Thyroid gland (tissue), 4 donors: ENCODE results near the gene RUVBL1.

Experiments
- CTCF ChIP-seq, 6 experiments: fragments of 200-600 bp in 3 of 6; fragments of 450-650 bp in 3 of 6; sonication (generic) in 3 of 6; IDR thresholded peaks; one replicate each; pipeline ENCODE4 v1.5.1; 2016 to 2019; ENCODE audit warnings: antibody characterized with exemption in 6 of 6, mild to moderate bottlenecking in 2 of 6, inconsistent platforms in 1 of 6, moderate library complexity in 1 of 6
- POLR2A ChIP-seq, 2 donors: fragments of 450-650 bp; IDR thresholded peaks; one replicate each; pipeline ENCODE4 v1.6.1; 2017; ENCODE audit warnings: antibody characterized with exemption in 2 of 2, mild to moderate bottlenecking in 2 of 2, moderate library complexity in 1 of 2

- no peak for TF ChIP-seq POLR2A (IDR thresholded peaks at IDR 0.05)
- TF ChIP-seq CTCF (IDR thresholded peaks at IDR 0.05), result no peak
These were observed 29.0 kb upstream of the RUVBL1 start for GRCh38 chr3:128152419-128153155.
